A549 (cell line): ENCODE results near the gene GP1BA. TPM values are rescaled to one million over a fixed set of nuclear protein-coding genes. Genes with fewer than 3 reads are reported as not detected.

Experiments used
- ATAC-seq, 2 experiments: fragments of 200-7000 bp in 1 of 2; fragments of >200 bp in 1 of 2; cut with Nextera tagmentation in 1 of 2; cut with Tn5 transposase in 1 of 2; 3 replicates each; pipeline versions ENCODE4 v1.8.0 to v1.9.1; 2018 to 2020; ENCODE audit warnings: mild to moderate bottlenecking in 1 of 2, moderate library complexity in 1 of 2
- CTCF ChIA-PET: fragments of 300-600 bp; sonication (Branson Sonifier 250); formaldehyde crosslinking; extraction: SDS; loops from one replicate; lab custom pipeline; 2021; ENCODE audit warnings: antibody characterized with exemption, inconsistent platforms; lab: Yijun Ruan, JAX
- POLR2A ChIA-PET: fragments of 350-600 bp; formaldehyde crosslinking; extraction: SDS; loops from one replicate; lab custom pipeline; 2021; ENCODE audit warnings: antibody characterized with exemption, inconsistent platforms; lab: Yijun Ruan, JAX
- DNase-seq, 2 experiments: peaks; one replicate each; pipeline versions ENCODE4 v3.0.0 to v3.0.0-alpha.2; 2011 to 2016; ENCODE audit warnings: low read depth in 1 of 2, low spot score in 1 of 2
- FAIRE-seq: peaks from 2 replicates; lab custom pipeline; 2011; peaks lifted over from hg19 to GRCh38; lab: Jason Lieb, UNC
- H3K27ac ChIP-seq, 2 experiments: fragments of >200 bp; sonication (Bioruptor Twin); formaldehyde crosslinking; 3 replicates each; pipeline ENCODE4 v1.5.1; 2016 to 2017
- H3K4me1 ChIP-seq: fragments of >200 bp; sonication (Bioruptor Twin); formaldehyde crosslinking; 3 replicates; pipeline ENCODE4 v1.6.1; 2016
- H3K4me2 ChIP-seq: fragments of >200 bp; sonication (Bioruptor Twin); formaldehyde crosslinking; 3 replicates; pipeline ENCODE4 v1.6.1; 2016
- H3K4me3 ChIP-seq: fragments of >200 bp; sonication (Bioruptor Twin); formaldehyde crosslinking; 3 replicates; pipeline ENCODE4 v1.5.1; 2016
- H3K9me3 ChIP-seq: fragments of >200 bp; sonication (Bioruptor Twin); formaldehyde crosslinking; 3 replicates; pipeline ENCODE4 v1.6.1; 2016
- BHLHE40 ChIP-seq: IDR thresholded peaks from 2 replicates; pipeline ENCODE4 v1.6.1; 2012; ENCODE audit warnings: low read depth, low read length, inconsistent platforms
- CHD2 ChIP-seq: fragments of 150-350 bp; IDR thresholded peaks from 2 replicates; pipeline ENCODE4 v1.6.1; 2014; ENCODE audit warnings: low read length; ENCODE audit not compliant: partially characterized antibody
- CHD4 ChIP-seq: fragments of 200-600 bp; sonication (generic); IDR thresholded peaks from 2 replicates; pipeline ENCODE4 v1.6.1; 2016; ENCODE audit warnings: antibody characterized with exemption, mild to moderate bottlenecking, borderline replicate concordance
- CTCF ChIP-seq: fragments of >200 bp; sonication (Bioruptor Twin); formaldehyde crosslinking; IDR thresholded peaks from 3 replicates; pipeline ENCODE4 v1.5.1; 2016
- EHF ChIP-seq: fragments of 250-450 bp; sonication (Bioruptor Pico); IDR thresholded peaks from 2 replicates; pipeline ENCODE4 v1.5.0; 2020; ENCODE audit warnings: mild to moderate bottlenecking
- EHMT2 ChIP-seq: fragments of 200-600 bp; sonication (generic); IDR thresholded peaks from 2 replicates; pipeline ENCODE4 v1.6.1; 2016; ENCODE audit warnings: antibody characterized with exemption, low read depth, mild to moderate bottlenecking, moderate library complexity
- FOSB ChIP-seq: fragments of 250-450 bp; sonication (Bioruptor Pico); IDR thresholded peaks from 2 replicates; pipeline ENCODE4 v1.5.0; 2020; ENCODE audit warnings: mild to moderate bottlenecking, moderate library complexity
- FOSL2 ChIP-seq, 2 experiments: fragments of 450-650 bp in 1 of 2; fragments of >200 bp in 1 of 2; sonication (Bioruptor Twin) in 1 of 2; formaldehyde crosslinking; IDR thresholded peaks; 2 replicates each; pipeline versions ENCODE4 v1.5.0 to v1.6.1; 2016 to 2020; ENCODE audit warnings: mild to moderate bottlenecking in 1 of 2, moderate library complexity in 1 of 2
- HEYL ChIP-seq: fragments of 250-450 bp; sonication (Bioruptor Pico); IDR thresholded peaks from 2 replicates; pipeline ENCODE4 v1.8.0; 2021; ENCODE audit warnings: mild to moderate bottlenecking, moderate library complexity
- HMGXB4 ChIP-seq: fragments of 250-450 bp; sonication (Bioruptor Pico); IDR thresholded peaks from 2 replicates; pipeline ENCODE4 v1.5.0; 2021; ENCODE audit warnings: mild to moderate bottlenecking, moderate library complexity, borderline replicate concordance
- HOXA7 ChIP-seq: fragments of 250-450 bp; sonication (Bioruptor Pico); IDR thresholded peaks from 2 replicates; pipeline ENCODE4 v1.5.0; 2020; ENCODE audit warnings: mild to moderate bottlenecking, moderate library complexity
- HOXB13 ChIP-seq: fragments of 250-450 bp; sonication (Bioruptor Pico); IDR thresholded peaks from 2 replicates; pipeline ENCODE4 v1.5.0; 2020; ENCODE audit warnings: low read depth, mild to moderate bottlenecking, moderate library complexity
- HOXB5 ChIP-seq: fragments of 250-450 bp; sonication (Bioruptor Pico); IDR thresholded peaks from 2 replicates; pipeline ENCODE4 v1.5.0; 2020; ENCODE audit warnings: mild to moderate bottlenecking, moderate library complexity
- JUNB ChIP-seq: fragments of >200 bp; sonication (Bioruptor Twin); formaldehyde crosslinking; IDR thresholded peaks from 2 replicates; pipeline ENCODE4 v1.6.1; 2016
- KDM5A ChIP-seq: fragments of 200-600 bp; sonication (generic); IDR thresholded peaks from 2 replicates; pipeline ENCODE4 v1.6.1; 2016; ENCODE audit warnings: antibody characterized with exemption, mild to moderate bottlenecking
- MAFK ChIP-seq: fragments of 450-650 bp; IDR thresholded peaks from 2 replicates; pipeline ENCODE4 v1.6.1; 2014; ENCODE audit not compliant: partially characterized antibody
- POLR2A ChIP-seq: IDR thresholded peaks from 2 replicates; pipeline ENCODE4 v1.6.1; 2012; ENCODE audit warnings: mild to moderate bottlenecking, low read length
- RARB ChIP-seq: fragments of 250-450 bp; sonication (Bioruptor Pico); IDR thresholded peaks from 2 replicates; pipeline ENCODE4 v1.8.0; 2021; ENCODE audit warnings: mild to moderate bottlenecking, moderate library complexity
- REST ChIP-seq: fragments of 200-600 bp; sonication (generic); IDR thresholded peaks from 2 replicates; pipeline ENCODE4 v1.6.1; 2016; ENCODE audit warnings: antibody characterized with exemption, mild to moderate bottlenecking, moderate library complexity
- SMC3 ChIP-seq: fragments of >200 bp; sonication (Bioruptor Twin); formaldehyde crosslinking; IDR thresholded peaks from 3 replicates; pipeline ENCODE4 v1.6.1; 2018; ENCODE audit warnings: inconsistent platforms
- TP53 ChIP-seq: fragments of 250-450 bp; sonication (Bioruptor Pico); IDR thresholded peaks from 2 replicates; pipeline ENCODE4 v1.5.0; 2021; ENCODE audit warnings: mild to moderate bottlenecking, moderate library complexity
- ZFP36 ChIP-seq: fragments of 450-650 bp; IDR thresholded peaks from 2 replicates; pipeline ENCODE4 v1.6.1; 2014; ENCODE audit warnings: borderline replicate concordance; ENCODE audit not compliant: partially characterized antibody
- ZNF302 ChIP-seq: fragments of 250-450 bp; sonication (Bioruptor Pico); IDR thresholded peaks from 2 replicates; pipeline ENCODE4 v1.9.0; 2021; ENCODE audit warnings: inconsistent platforms, mild to moderate bottlenecking, moderate library complexity
- WGBS: methylation state at CpG from one replicate; pipeline ENCODE4 v1.1.6; 2017; ENCODE audit errors: missing lambda C conversion rate; 5-methylcytosine and 5-hydroxymethylcytosine counted together
- polyA plus RNA-seq, 4 experiments: library from polyadenylated mRNA; depleted of rRNA in 3 of 4; stranded (reverse); fragments of >200 nt; fragmentation: RNase III in 1 of 4; extraction: RNeasy Plus Mini Kit Qiagen cat#74134 plus additional on column Dnase treatment in 1 of 4; gene quantifications; 2 replicates in 3 of 4; 3 replicates in 1 of 4; pipeline ENCODE4 v1.2.3, GENCODE V29; 2011 to 2017

Gene GP1BA
- polyA plus RNA-seq, 2 of the 4 experiments (the other 2 are of a cell fraction): not detected

DNA sequence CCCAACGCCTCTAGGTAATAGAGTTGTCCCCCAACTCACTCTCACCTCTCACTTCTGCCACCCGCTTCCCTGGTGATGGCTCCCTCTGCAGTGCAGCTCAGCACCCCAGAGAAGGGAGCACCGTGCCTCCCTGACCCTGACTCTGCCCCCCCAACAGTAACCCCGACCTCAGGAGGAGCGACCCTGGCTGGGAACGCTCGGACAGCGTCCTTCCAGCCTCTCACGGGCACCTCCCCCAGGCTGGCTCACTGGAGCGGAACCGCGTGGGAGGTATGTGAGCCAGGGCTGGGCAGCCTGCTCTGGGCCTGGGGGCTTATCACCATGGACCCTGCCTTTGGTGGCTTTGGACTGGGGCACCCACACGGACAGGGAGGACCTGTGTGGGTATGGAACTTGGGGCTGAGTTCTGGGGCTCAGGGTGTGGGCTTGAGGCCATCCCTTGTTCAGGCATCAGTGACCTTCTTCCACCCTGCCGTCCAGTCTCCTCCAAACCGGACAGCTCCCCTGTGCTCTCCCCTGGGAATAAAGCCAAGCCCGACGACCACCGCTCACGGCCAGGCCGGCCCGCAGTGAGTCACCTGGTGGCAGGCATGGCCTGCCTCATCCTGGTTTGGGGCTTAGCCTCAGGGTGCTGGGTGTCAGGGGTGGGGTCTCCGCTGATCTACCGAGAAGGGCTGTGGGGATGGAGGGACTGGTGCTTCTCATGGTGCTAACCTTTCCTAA, 39.4 kb upstream of the GP1BA start:
- no peak overlapping the region for H3K4me2 ChIP-seq
- WGBS: 83% methylated on average over 13 of the region's 23 CpGs
- POLR2A ChIA-PET: no interaction called here
- ATAC-seq (no peak), DNase-seq (no peak), FAIRE-seq (no peak)
- H3K4me3 ChIP-seq: no peak overlapping the region
- TF ChIP-seq RARB (CRISPR knock-in tag) (no peak), JUNB (no peak), EHMT2 (no peak), ZFP36 (no peak), SMC3 (no peak), REST (no peak), CHD2 (no peak), HOXB13 (CRISPR knock-in tag) (no peak), POLR2A (no peak)
- CTCF ChIA-PET: interaction anchor here (0.6 to 14.1 kb wide), 7 partner anchors 9 to 185 kb away, joined by 3 to 271 read pairs (median 56); partner anchors contain the start of genes ARRB2, C17orf107, CHRNE and GLTPD2
- H3K4me1 ChIP-seq: no peaks in the 10 kb centered on the region
- H3K9me3 ChIP-seq: no peaks in the 10 kb centered on the region
- no peak overlapping the region for H3K27ac ChIP-seq

DNA sequence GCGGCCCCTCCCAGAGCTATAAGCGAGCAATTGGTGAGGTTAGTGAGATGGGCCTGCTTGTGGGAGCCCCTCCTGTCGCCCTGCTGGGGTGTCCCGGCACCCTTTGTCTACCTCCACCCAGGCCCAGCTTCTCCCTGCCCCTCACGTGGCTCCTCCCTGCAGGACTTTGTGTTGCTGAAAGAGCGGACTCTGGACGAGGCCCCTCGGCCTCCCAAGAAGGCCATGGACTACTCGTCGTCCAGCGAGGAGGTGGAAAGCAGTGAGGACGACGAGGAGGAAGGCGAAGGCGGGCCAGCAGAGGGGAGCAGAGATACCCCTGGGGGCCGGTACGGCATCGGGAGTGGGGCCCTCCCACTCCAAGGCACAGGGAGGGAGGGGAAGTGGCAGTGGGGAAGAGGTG, 38.8 kb upstream of the GP1BA start:
- ChIA-PET CTCF (interaction anchor here (0.6 to 14.1 kb wide), 5 partner anchors 9 to 173 kb away, joined by 3 to 271 read pairs (median 4); partner anchors contain the start of genes C17orf107, CHRNE, GLTPD2 and VMO1), POLR2A (interaction anchor here (0.5 kb wide), 1 partner anchor 9 kb away, joined by 3 read pairs; no protein-coding TSS in a partner anchor)
- ATAC-seq (no peak), FAIRE-seq (no peak), DNase-seq (no peak)
- Histone ChIP-seq H3K9me3 (no peaks in the 10 kb centered on the region), H3K4me3 (no peak overlapping the region), H3K27ac (no peak overlapping the region), H3K4me1 (no peaks in the 10 kb centered on the region), H3K4me2 (no peak overlapping the region)
- TF ChIP-seq BHLHE40 (no peak), KDM5A (no peak)
- 85% methylated on average over 18 of the region's 18 CpGs for WGBS

GRCh38 chr17:4893721-4894560, 38.1 kb upstream of the GP1BA start:
- 93% methylated on average over 24 of the region's 31 CpGs for WGBS
- H3K9me3 ChIP-seq: no peaks in the 10 kb centered on the region
- POLR2A ChIA-PET: interaction anchor here (0.5 kb wide), 1 partner anchor 10 kb away, joined by 3 read pairs; no protein-coding TSS in a partner anchor
- CTCF ChIA-PET: interaction anchor here (0.7 to 7.2 kb wide), 9 partner anchors 8 to 329 kb away, joined by 3 to 83 read pairs (median 5); partner anchors contain the start of genes ARRB2, C17orf107 and CHRNE
- ATAC-seq (peak in 1 of 2 experiments; percentile 6; a peak in 2 of 6 replicates), FAIRE-seq (no peak), DNase-seq (no peak)
- no peak overlapping the region for H3K4me3 ChIP-seq
- H3K4me2 ChIP-seq: no peak overlapping the region
- TF ChIP-seq EHF (CRISPR knock-in tag) (no peak), MAFK (no peak), CTCF (no peak), HMGXB4 (CRISPR knock-in tag) (no peak), HOXB5 (CRISPR knock-in tag) (no peak), TP53 (CRISPR knock-in tag) (no peak), HOXA7 (CRISPR knock-in tag) (no peak), FOSB (CRISPR knock-in tag) (no peak), CHD4 (no peak), FOSL2 (IDR thresholded peaks at IDR 0.05) (no peak), FOSL2 (CRISPR knock-in tag; IDR thresholded peaks at IDR 0.05) (no peak), ZNF302 (CRISPR knock-in tag) (no peak), HEYL (CRISPR knock-in tag) (no peak)
- H3K4me1 ChIP-seq: no peaks in the 10 kb centered on the region
- H3K27ac ChIP-seq: no peak overlapping the region
